G401 (cell line): ENCODE measurements around the gene RNF186. TPM values are rescaled to one million over a fixed set of nuclear protein-coding genes. Genes with fewer than 3 reads are reported as not detected.
"Not testable (repeated sequence)": the region's sequence is repeated elsewhere in the genome, so short reads cannot be mapped to it uniquely, and the experiment has no call there.

Source experiments
- DNase-seq: peaks from one replicate; pipeline ENCODE4 v3.0.0-alpha.2; 2015; ENCODE audit warnings: low spot score
- in situ Hi-C: cut with HindIII; loops from 2 replicates; pipeline ENCODE4 v1.10.0; 2016; ENCODE audit warnings: low sequenced_read_pairs, mixed read lengths
- total RNA-seq: library from RNA; depleted of rRNA; stranded (reverse); fragments of >200 nt; shearing (Covaris generic); gene quantifications from 2 replicates; pipeline ENCODE4 v1.2.3, GENCODE V29; 2014

The RNF186 gene
- total RNA-seq, 1 experiment from 2014 or later, result not detected

DNA sequence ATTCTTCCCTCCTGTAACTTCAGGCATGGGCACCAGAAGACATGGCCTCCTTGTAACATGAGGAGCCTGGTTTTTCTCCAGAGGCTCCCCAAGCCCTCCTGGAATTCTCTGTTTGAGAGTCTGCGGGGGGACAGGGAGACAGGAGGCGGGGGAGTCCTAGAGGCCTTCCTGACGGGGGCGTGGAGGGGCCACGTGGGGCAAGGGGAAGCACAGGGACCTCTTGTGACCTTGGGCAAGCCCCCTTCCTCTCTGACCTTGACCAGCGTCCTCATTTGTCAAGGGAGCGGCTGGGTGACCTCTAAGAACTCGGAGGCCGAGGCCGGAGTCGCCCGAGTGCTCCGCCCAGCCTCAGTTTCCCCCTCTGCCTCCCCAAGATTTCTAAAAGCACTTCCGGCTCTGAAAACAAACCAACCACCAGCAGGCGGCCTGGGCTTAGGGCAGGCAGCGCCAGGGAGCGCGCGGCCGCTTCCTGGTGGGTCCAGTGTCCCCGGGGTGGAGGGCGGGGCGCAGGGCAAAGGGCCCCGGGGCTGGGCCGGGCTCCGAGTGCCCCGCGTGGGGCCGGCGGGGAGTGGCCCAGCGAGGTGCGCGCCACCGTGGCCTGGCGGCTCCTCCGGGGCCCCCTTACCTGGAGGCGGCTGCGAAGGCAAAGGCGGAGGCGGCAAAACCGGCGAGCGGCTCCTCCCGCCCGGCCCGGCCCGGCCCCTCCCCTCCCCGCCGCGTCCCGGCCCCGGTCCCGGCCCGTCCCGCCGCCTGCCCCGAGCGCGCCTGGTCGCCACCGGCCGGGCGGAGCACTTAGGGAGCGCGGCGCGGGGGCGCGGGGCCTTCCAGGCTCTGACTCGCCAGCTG is 15.6 kb downstream of the RNF186 start, which contains the start of gene TMCO4:
TSS of gene TMCO4 (minus strand) at position 687 of the 846 bp plus-strand sequence. CDS start 19,158 bp downstream, outside the sequence.
- no peak for DNase-seq
- in situ Hi-C loops, result no loop called here

DNA sequence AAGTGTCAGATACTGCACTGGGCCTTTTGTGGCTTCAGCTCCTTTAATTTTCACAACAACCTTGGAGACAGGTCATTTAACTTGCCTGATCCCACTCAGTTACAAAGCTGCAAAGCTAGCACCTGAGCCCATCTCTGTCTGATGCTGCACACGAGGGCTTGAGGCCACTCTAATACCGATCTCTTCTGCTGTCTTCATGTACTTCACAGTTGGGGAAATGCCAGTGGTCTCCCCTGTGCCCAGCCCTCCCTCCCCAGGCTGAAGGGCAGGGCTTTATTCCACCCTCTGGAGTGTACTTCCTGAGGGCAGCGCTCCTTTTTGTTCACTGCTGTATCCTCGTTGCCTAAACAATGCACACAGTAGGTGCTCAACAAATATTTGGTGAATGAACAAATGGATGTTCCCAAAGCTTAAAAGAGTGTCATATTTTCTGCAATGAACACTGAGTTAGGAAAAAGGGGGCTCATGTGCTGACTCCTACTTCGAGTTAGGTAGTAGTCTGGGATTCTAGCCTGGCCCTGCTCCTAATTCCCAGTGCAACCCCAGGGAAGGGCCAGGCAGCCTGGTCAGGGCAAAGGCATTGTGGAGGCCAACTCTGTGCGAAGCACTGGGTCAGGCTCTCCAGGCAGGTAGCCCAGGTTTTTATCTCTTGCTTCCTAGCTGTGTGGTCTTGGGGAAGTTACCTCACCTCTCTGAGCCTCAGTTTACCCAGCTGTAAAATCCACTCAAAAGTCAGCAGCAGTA is 16.4 kb downstream of the RNF186 start:
- DNase-seq, result no peak
- in situ Hi-C loops, result no loop called here

DNA sequence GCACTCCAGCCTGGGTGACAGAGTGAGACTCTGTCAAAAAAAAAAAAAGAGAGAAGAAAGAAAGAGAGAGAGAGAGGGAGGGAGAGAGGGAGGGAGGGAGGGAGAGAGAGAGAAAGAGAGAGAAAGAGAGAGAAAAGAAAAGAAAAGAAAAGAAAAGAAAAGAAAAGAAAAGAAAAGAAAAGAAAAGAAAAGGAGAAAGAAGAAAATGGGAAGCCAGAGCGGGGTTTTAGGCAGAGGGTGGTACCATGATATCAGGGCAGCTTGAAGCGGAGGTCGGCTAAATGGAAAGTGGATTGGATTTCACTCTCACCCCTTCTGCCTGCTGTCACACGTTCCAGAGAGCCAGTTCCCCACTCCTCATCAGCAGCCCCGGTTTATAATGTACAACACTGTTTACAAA is 17.3 kb downstream of the RNF186 start:
- DNase-seq, result no peak
- in situ Hi-C loops, result no loop called here

DNA sequence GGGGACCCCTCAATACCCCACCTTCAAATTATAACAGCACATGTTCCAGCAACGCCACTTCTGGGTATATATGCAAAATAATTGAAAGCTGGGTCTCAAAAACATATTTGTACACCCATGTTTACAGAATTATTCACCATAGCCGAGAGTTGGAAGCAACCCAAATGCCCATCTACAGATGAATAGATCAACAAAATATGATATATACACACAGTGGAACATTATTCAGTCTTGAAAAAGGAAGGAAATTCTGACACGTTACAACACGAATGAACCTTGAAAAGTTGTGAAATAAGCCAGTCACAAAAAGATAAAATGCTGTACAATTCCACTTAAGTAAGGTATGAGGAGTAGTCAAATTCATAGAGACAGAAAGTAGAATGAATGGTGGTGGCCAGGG is 20.5 kb downstream of the RNF186 start:
- DNase-seq, result no peak
- in situ Hi-C loops, result no loop called here

DNA sequence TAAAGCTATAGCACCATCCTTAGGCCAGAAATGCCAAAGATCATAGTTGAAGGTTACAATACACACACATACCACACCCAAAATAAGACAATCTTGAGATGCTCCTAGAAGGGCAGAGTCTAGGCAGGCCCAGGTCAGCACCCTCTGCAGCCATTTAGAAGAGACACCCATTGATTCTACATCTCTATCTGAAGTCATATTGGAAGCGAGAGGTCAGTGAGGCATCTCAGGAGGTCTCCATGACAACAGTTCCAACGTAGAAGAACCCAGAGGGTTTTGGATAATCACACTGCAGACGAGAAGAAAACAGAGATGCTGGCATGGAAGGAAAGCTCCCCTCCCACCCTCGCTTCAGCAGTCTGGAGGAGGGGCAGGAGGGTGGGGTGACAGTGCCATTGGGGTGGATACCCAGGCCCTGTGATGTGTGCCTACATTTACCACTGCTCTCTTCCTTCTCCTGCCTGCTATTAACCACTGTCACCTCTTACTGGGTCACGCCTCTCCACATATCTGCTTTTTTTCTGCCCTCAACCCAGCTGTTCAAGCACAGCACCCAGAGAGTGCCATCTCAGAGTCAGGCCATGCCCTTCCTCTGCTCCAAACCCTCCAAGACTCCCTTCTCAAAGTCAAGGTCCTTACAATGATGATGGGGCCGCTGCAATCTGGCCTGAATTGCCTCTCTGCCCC is 21.6 kb downstream of the RNF186 start:
- DNase-seq, result no peak
- in situ Hi-C loops, result no loop called here

DNA sequence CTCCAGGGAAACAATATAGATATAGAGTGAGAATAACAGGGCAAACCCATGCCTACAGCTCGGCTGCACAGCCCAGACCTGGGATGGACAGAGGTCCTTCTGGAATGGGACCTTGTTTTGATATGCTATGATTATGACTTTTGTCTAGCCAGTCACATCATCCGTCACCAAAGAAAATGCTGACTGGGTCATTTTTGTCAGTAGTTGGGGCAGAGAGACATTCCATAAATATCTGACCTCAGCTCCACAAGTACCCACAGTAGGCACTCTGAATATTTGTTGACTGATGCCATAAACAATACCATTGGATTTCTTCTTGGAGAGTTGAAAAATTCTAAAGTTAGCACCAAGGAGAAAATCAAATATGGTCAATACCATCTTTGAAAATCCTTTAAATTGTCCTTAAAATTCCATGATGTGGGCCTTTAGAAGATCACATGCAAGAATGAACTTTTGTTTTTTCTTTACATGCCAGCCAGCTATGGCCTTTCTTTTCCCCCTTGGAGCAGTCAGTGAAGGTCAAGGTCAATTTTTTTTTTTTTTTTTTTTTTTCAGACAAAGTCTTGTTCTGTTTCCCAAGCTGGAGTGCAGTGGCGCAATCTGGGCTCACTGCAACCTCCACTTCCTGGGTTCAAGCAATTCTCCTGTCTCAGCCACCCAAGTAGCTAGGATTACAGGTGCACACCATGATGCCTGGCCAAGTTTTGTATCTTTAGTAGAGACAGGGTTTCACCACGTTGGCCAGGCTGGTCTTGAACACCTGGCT is 22.7 kb downstream of the RNF186 start:
- in situ Hi-C loops, result no loop called here
- DNase-seq, result no peak

DNA sequence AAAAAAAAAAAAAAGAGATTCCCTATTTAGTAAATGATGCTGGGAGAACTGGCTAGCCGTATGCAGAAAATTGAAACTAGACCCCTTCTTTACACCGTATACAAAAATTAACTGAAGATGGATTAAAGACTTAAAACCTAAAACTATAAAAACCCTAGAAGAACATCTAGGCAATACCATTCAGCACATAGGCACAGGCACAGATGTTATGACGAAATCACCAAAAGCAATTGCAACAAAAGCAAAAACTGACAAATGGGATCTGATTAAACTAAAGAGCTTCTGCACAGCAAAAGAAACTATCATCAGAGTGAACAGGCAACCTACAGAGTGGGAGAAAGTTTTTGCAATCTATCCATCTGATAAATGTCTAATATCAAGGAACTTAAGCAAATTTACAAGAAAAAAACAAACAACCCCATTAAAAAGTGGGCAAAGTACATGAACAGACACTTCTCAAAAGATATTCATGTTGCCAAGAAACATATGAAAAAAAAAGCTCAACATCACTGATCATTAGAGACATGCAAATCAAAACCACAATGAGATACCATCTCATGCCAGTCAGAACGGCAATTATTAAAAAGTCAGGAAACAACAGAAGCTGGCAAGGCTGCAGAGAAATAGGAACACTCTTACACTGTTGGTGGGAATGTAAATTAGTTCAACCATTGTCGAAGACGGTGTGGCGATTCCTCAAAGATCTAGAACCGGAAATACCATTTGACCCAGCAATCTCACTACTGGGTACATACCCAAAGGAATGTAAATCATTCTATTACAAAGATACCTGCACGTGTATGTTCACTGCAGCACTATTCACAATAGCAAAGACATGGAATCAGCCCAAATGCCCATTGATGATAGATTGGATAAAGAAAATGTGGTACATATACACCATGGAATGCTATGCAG is 24.8 kb downstream of the RNF186 start:
- DNase-seq, in situ Hi-C loops: not testable (repeated sequence)

DNA sequence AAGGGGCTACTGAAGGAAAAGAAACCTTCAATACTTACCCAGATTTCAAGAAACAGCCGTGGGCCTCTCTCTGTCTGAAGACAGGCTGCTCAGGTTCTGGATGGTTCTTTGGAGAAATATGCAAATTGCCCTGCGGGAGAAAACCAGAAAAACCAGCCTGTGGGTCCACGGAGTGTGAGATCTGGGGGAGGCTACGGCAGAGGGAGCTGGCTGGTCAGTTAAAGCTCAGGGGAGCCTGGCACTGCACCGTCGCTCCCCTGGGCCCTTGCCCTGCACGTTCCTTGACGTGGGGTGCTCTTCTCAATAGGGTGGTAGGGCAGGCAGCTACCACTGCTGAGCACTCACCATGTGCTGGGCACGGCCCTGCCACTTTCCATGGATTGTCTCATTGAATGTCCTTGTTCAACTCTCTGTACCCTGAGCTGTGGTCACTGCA is 28.1 kb downstream of the RNF186 start:
- no peak for DNase-seq
- in situ Hi-C loops, result no loop called here

DNA sequence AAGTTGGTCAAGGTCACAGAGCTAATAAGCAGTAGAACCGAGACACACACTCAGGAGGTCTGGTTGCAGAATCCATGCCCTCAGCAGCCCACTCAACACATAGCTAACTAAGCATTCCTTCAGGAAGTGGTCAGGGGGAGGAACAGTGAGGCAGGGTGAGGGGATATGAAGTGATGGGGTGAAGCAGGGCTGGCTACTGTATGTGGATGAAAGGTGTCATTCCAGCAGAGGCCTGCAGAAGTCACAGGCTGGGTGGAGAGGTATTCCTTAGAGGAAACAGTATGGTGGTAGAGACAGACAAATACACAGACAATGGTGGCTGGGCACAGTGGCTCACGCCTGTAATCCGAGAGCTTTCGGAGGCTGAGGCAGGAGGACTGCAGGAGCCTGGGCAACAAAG is 29.4 kb downstream of the RNF186 start:
- no peak for DNase-seq
- in situ Hi-C loops, result no loop called here

DNA sequence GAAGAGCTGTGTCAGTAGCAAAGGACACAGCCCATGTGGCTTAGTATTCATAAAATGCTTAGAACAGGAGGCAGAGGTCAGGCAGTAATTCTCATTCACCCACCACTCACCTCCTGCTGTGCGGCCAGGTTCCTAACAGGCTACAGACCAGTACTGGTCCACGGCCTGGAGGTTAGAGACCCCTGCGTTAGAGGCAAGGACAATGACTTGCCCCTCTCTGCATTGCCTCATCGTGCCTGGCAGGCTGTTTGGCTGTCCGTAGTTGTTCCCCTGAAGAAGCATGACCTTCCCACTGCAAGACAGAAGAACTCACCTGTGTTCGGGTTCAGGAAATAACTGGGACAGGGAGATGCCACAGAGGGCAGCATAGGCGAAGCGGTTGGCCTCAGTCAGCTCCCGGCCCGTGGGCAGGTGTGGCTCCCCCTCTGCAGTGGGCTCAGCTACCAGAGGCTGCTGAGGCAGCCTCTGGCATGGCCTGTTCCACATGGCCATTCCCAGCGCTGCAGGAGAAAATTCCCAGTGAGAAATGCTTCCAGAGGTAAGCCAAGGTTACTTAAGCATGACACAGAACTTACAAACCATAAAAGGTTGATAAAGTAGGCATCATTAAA is 34.7 kb downstream of the RNF186 start:
- no peak for DNase-seq
- in situ Hi-C loops, result no loop called here

DNA sequence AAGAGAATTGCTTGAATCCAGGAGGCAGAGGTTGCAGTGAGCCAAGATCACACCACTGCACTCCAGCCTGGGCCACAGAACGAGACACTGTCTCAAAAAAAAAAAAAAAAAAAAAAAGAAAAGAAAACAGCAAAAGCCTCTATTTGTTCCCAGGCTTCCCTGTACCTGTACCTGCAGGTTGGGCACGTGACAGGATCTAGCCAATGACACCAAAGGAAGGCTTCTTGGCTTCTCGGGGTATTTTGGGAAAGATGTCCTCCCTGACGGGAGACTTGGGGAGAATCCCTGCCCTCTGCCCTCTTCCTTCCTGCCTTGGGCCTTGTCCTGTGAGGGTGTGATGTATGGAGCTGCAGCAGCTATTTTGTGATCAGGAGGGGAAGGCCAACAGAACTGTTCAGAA is 38.1 kb downstream of the RNF186 start:
- in situ Hi-C loops, result no loop called here
- DNase-seq, result no peak

DNA sequence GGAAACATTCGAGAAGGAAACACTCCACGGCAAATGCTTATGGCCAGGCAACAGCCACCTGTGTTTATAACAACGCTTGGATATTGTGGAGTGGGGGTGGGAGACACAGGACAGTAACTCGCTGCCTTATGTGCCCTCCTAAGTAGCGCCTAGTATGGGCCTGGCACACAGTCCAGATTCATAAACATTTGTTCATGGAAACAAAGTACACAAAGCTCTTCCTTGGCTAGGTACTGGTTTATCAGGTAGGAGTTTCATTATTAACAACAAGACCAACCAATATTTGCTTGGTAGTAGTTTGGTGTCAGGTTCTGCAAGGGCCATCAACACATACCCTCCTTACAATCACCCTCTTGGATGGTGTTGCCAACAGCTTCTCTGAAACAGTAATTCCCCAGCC is 38.8 kb downstream of the RNF186 start:
- in situ Hi-C loops, result no loop called here
- DNase-seq, result no peak

DNA sequence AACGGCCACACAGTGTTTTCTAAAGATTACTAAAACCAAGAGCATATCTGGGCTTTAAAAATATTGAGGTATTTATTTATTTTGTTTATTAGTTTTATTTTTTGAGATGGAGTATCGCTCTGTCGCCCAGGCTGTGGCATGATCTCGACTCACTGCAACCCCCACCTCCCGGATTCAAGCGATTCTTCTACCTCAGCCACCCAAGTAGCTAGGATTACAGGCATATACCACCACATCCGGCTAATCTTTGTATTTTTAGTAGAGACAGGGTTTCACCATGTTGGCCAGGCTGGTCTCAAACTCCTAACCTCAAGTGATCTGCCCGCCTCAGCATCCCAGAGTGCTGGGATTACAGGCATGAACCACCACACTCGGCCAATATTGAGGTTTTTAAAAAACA is 39.3 kb downstream of the RNF186 start:
- in situ Hi-C loops, result no loop called here
- DNase-seq, result no peak

DNA sequence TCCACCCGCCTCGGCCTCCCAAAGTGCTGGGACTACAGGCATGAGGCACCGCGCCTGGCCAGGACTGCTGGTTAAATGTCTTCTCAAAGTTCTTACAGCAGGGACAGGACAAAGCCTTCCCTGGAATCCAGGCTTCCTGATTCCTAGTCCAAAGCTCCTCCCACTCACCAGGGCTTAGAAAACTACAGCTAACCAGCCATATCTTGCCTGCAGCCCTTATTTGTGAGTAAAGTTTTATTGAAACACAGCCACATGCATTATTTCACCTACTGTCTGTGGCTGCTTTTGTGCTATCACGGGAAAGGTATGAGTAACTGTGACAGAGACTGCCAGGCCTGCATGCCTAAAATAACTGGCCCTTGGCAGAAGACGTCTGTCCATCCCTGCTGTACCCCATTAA is 39.8 kb downstream of the RNF186 start:
- no peak for DNase-seq
- in situ Hi-C loops, result no loop called here

DNA sequence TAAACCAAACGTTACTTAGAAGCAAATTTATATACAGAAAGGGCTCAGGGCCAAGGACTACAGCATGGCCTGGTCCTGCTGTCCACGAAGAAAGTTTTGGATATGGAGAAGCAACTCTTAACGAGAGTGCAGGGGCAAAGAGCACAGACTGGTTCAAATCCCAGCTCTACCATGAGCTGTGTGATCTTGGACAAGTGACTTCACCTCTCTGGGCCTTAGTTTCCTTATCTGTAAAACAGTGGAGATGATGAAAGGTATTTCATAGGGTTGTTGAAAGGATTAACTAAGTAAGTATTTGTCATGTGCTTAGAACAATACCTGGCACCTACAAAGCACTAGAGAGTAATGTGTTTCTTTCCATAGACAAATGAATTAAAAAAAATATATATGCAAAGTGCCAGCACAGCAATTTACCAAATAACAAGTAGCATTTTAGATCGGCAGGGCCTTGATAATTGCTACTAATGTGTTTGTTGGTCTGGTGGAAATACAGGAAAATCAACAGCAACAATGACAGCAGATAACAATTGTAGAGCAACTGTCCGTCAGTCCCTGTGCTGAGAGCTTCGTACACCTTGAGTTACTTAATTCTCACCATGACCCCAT is 40.8 kb downstream of the RNF186 start:
- in situ Hi-C loops, result no loop called here
- DNase-seq, result no peak

DNA sequence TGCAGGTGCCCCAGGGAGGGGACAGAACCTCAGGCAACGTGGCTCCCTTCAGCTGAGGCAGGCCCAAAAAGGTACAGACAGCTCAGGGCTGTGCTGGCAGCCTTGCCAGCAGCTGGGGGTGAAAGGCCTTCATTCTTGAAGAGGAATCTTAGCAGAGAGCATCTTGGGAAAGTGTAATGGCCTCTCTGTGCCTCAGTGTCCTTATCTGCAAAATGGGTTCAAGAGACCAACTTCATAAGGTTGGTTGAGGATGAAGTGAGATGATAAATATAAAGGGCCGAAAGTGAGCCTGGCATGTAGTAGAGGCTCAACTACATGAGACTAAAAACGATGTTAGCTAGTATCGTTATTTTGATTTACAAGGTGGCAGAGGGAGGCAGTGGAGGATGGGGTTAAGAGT is 41.6 kb downstream of the RNF186 start:
- in situ Hi-C loops, result no loop called here
- no peak for DNase-seq

DNA sequence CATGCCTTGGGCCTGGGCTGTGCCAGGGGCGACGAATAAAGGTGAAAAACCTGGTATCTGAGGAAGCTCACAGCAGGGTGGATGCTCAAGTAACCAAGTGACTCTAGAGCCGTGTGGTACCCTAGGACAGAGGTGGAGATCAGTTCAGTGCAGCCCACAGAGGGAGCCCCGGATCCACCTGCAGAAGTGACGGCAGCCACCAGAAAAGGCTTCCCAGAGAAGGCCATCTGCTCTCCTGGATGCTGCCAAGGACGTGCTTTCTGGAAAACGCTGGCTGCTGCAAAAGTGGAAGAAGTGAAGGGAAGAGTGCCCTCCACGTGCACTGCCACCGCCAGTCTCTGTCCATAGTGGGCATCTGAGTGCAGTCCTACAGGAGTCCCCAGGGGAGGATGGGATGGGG is 43.0 kb downstream of the RNF186 start:
- DNase-seq, result peak; percentile 68
- in situ Hi-C loops, result no loop called here
